A549 (cell line): ENCODE measurements around the gene TOR1B.
"Not testable (repeated sequence)": the region's sequence is repeated elsewhere in the genome, so short reads cannot be mapped to it uniquely, and the experiment has no call there.

Source experiments
- CBX8 ChIP-seq: fragments of 200-600 bp; sonication (generic); IDR thresholded peaks from 2 replicates; pipeline ENCODE4 v1.6.1; 2016
- HOXB13 ChIP-seq: fragments of 250-450 bp; sonication (Bioruptor Pico); IDR thresholded peaks from 2 replicates; pipeline ENCODE4 v1.5.0; 2020; ENCODE audit warnings: low read depth, mild to moderate bottlenecking, moderate library complexity
- POLR2A ChIP-seq: IDR thresholded peaks from 2 replicates; pipeline ENCODE4 v1.6.1; 2012; ENCODE audit warnings: mild to moderate bottlenecking, low read length
- RFX5 ChIP-seq: fragments of 450-650 bp; IDR thresholded peaks from 2 replicates; pipeline ENCODE4 v1.7.1; 2014; ENCODE audit warnings: antibody characterized with exemption, mild to moderate bottlenecking, moderate library complexity
- TP53 ChIP-seq: fragments of 250-450 bp; sonication (Bioruptor Pico); IDR thresholded peaks from 2 replicates; pipeline ENCODE4 v1.5.0; 2021; ENCODE audit warnings: mild to moderate bottlenecking, moderate library complexity
- ZNF302 ChIP-seq: fragments of 250-450 bp; sonication (Bioruptor Pico); IDR thresholded peaks from 2 replicates; pipeline ENCODE4 v1.9.0; 2021; ENCODE audit warnings: inconsistent platforms, mild to moderate bottlenecking, moderate library complexity
- TF ChIP-seq, protein P1 (sequence below): fragments of >200 bp; sonication (Bioruptor Twin); formaldehyde crosslinking; IDR thresholded peaks from 3 replicates; pipeline ENCODE4 v1.5.1; 2016
- TF ChIP-seq, protein P2 (sequence below): fragments of 450-650 bp; IDR thresholded peaks from 2 replicates; pipeline ENCODE4 v1.6.1; 2014; ENCODE audit warnings: antibody characterized with exemption
- TF ChIP-seq, protein P3 (sequence below): fragments of 250-450 bp; sonication (Bioruptor Pico); IDR thresholded peaks from 2 replicates; pipeline ENCODE4 v1.5.0; 2021; ENCODE audit warnings: mild to moderate bottlenecking, moderate library complexity, borderline replicate concordance
- TF ChIP-seq, protein P4 (sequence below): fragments of 200-600 bp; sonication (generic); IDR thresholded peaks from 2 replicates; pipeline ENCODE4 v1.6.1; 2016; ENCODE audit warnings: antibody characterized with exemption, mild to moderate bottlenecking, moderate library complexity
- TF ChIP-seq, protein P5 (sequence below): IDR thresholded peaks from 2 replicates; pipeline ENCODE4 v1.6.1; 2012
- TF ChIP-seq, protein P6 (sequence below): IDR thresholded peaks from 2 replicates; pipeline ENCODE4 v1.6.1; 2012; ENCODE audit warnings: low read depth, borderline replicate concordance

DNA sequence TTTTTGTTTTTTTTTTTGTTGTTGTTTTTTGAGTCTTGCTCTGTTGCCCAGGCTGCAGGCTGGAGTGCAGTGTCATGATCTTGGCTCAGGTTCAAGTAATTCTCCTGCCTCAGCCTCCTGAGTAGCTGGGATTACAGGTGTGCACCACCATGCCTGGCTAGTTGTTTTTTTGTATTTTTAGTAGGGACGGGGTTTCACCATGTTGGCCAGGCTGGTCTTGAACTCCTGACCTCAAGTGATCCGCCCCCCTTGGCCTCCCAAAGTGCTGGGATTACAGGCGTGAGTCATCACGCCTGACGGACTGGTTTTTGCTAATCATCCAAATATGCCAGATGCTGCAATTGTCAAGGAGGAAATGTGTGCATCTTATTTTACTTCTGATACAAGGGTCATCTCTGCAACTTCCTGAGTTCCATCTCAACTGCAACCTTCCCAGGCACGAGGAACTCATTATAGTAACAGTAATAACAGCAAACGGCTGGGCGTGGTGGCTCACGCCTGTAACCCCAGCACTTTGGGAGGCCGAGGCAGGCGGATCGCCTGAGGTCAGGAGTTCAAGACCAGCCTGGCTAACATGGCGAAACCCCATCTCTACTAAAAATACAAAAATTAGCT lies 40.5 kb upstream of the TOR1B start:
- TF ChIP-seq, protein P1, sequence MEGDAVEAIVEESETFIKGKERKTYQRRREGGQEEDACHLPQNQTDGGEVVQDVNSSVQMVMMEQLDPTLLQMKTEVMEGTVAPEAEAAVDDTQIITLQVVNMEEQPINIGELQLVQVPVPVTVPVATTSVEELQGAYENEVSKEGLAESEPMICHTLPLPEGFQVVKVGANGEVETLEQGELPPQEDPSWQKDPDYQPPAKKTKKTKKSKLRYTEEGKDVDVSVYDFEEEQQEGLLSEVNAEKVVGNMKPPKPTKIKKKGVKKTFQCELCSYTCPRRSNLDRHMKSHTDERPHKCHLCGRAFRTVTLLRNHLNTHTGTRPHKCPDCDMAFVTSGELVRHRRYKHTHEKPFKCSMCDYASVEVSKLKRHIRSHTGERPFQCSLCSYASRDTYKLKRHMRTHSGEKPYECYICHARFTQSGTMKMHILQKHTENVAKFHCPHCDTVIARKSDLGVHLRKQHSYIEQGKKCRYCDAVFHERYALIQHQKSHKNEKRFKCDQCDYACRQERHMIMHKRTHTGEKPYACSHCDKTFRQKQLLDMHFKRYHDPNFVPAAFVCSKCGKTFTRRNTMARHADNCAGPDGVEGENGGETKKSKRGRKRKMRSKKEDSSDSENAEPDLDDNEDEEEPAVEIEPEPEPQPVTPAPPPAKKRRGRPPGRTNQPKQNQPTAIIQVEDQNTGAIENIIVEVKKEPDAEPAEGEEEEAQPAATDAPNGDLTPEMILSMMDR = not testable (repeated sequence)
- TF ChIP-seq, protein P2, sequence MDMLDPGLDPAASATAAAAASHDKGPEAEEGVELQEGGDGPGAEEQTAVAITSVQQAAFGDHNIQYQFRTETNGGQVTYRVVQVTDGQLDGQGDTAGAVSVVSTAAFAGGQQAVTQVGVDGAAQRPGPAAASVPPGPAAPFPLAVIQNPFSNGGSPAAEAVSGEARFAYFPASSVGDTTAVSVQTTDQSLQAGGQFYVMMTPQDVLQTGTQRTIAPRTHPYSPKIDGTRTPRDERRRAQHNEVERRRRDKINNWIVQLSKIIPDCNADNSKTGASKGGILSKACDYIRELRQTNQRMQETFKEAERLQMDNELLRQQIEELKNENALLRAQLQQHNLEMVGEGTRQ = not testable (repeated sequence)
- TF ChIP-seq TP53; POLR2A; ZNF302 (CRISPR knock-in tag); RFX5; HOXB13 (CRISPR knock-in tag); CBX8: not testable (repeated sequence)
- TF ChIP-seq, protein P3, sequence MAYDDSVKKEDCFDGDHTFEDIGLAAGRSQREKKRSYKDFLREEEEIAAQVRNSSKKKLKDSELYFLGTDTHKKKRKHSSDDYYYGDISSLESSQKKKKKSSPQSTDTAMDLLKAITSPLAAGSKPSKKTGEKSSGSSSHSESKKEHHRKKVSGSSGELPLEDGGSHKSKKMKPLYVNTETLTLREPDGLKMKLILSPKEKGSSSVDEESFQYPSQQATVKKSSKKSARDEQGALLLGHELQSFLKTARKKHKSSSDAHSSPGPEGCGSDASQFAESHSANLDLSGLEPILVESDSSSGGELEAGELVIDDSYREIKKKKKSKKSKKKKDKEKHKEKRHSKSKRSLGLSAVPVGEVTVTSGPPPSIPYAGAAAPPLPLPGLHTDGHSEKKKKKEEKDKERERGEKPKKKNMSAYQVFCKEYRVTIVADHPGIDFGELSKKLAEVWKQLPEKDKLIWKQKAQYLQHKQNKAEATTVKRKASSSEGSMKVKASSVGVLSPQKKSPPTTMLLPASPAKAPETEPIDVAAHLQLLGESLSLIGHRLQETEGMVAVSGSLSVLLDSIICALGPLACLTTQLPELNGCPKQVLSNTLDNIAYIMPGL (CRISPR knock-in tag) = not testable (repeated sequence)
- TF ChIP-seq, protein P4, sequence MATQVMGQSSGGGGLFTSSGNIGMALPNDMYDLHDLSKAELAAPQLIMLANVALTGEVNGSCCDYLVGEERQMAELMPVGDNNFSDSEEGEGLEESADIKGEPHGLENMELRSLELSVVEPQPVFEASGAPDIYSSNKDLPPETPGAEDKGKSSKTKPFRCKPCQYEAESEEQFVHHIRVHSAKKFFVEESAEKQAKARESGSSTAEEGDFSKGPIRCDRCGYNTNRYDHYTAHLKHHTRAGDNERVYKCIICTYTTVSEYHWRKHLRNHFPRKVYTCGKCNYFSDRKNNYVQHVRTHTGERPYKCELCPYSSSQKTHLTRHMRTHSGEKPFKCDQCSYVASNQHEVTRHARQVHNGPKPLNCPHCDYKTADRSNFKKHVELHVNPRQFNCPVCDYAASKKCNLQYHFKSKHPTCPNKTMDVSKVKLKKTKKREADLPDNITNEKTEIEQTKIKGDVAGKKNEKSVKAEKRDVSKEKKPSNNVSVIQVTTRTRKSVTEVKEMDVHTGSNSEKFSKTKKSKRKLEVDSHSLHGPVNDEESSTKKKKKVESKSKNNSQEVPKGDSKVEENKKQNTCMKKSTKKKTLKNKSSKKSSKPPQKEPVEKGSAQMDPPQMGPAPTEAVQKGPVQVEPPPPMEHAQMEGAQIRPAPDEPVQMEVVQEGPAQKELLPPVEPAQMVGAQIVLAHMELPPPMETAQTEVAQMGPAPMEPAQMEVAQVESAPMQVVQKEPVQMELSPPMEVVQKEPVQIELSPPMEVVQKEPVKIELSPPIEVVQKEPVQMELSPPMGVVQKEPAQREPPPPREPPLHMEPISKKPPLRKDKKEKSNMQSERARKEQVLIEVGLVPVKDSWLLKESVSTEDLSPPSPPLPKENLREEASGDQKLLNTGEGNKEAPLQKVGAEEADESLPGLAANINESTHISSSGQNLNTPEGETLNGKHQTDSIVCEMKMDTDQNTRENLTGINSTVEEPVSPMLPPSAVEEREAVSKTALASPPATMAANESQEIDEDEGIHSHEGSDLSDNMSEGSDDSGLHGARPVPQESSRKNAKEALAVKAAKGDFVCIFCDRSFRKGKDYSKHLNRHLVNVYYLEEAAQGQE = not testable (repeated sequence)
- TF ChIP-seq, protein P5, sequence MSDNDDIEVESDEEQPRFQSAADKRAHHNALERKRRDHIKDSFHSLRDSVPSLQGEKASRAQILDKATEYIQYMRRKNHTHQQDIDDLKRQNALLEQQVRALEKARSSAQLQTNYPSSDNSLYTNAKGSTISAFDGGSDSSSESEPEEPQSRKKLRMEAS = peak; percentile 51
- TF ChIP-seq, protein P6, sequence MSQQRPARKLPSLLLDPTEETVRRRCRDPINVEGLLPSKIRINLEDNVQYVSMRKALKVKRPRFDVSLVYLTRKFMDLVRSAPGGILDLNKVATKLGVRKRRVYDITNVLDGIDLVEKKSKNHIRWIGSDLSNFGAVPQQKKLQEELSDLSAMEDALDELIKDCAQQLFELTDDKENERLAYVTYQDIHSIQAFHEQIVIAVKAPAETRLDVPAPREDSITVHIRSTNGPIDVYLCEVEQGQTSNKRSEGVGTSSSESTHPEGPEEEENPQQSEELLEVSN = not testable (repeated sequence)
